Activated T-helper 1 cell treated with anti-CD3 and anti-CD28 coated beads, Interleukin-2, amount 50 U/mL, for 16 hours (primary cell): ENCODE results near the gene LPCAT1.
"Not testable (repeated sequence)": the region's sequence is repeated elsewhere in the genome, so short reads cannot be mapped to it uniquely, and the experiment has no call there.

Experiments
- DNase-seq, 2 donors: peaks; one replicate each; pipeline ENCODE4 v3.0.0-alpha.2; 2020; ENCODE audit warnings: low read depth in 1 of 2, low spot score in 1 of 2

The LPCAT1 gene

GRCh38 chr5:1510151-1510561 lies 13.6 kb downstream of the LPCAT1 start:
- no peak for DNase-seq

- DNase-seq = no peak
Observed at GRCh38 chr5:1509346-1510085, 14.2 kb downstream of the LPCAT1 start.

GRCh38 chr5:1508659-1509290 lies 15.0 kb downstream of the LPCAT1 start:
- DNase-seq = no peak

- no peak for DNase-seq
Observed at GRCh38 chr5:1507961-1508658, 15.7 kb downstream of the LPCAT1 start.

- DNase-seq = no peak
Observed at GRCh38 chr5:1507457-1507856, 16.3 kb downstream of the LPCAT1 start.

GRCh38 chr5:1507014-1507375 lies 16.8 kb downstream of the LPCAT1 start:
- DNase-seq = no peak

GRCh38 chr5:1506242-1507013 lies 17.3 kb downstream of the LPCAT1 start:
- DNase-seq = no peak

- no peak for DNase-seq
Observed at GRCh38 chr5:1505506-1506241, 18.1 kb downstream of the LPCAT1 start.

- DNase-seq = not testable (repeated sequence)
Observed at GRCh38 chr5:1505089-1505488, 18.7 kb downstream of the LPCAT1 start.

GRCh38 chr5:1504617-1505016 lies 19.1 kb downstream of the LPCAT1 start:
- DNase-seq = no peak

- DNase-seq = no peak
Observed at GRCh38 chr5:1504069-1504595, 19.6 kb downstream of the LPCAT1 start.

- DNase-seq = no peak
Observed at GRCh38 chr5:1503241-1504068, 20.3 kb downstream of the LPCAT1 start.

- no peak for DNase-seq
Observed at GRCh38 chr5:1502737-1503120, 21.0 kb downstream of the LPCAT1 start.

GRCh38 chr5:1502046-1502736 lies 21.6 kb downstream of the LPCAT1 start:
- DNase-seq = no peak

- no peak for DNase-seq
Observed at GRCh38 chr5:1501372-1502045, 22.3 kb downstream of the LPCAT1 start.

GRCh38 chr5:1500411-1501091 lies 23.2 kb downstream of the LPCAT1 start:
- DNase-seq = no peak

GRCh38 chr5:1499851-1500250 lies 23.9 kb downstream of the LPCAT1 start:
- no peak for DNase-seq
